Right atrium auricular region (tissue), 2 donors: ENCODE results near the gene CDHR5. TPM values are rescaled to one million over a fixed set of nuclear protein-coding genes. Genes with fewer than 3 reads are reported as not detected.

Experiments used
- DNase-seq: peaks from one replicate; pipeline ENCODE4 v3.0.0-alpha.2; 2019; ENCODE audit warnings: low spot score
- H3K27ac ChIP-seq, 2 donors: fragments of 200-600 bp; sonication (generic); 1 replicate in 1 of 2; 2 replicates in 1 of 2; pipeline ENCODE4 v1.5.1; 2016 to 2019
- H3K27me3 ChIP-seq, 2 donors: fragments of 200-600 bp; sonication (generic); one replicate each; pipeline versions ENCODE4 v1.5.1 to v1.6.0; 2017 to 2019
- H3K36me3 ChIP-seq: fragments of 200-600 bp; sonication (generic); one replicate; pipeline ENCODE4 v1.5.1; 2016
- H3K4me1 ChIP-seq, 2 donors: fragments of 200-600 bp; sonication (generic); one replicate each; pipeline versions ENCODE4 v1.5.1 to v1.6.0; 2017 to 2019
- H3K4me3 ChIP-seq, 2 donors: fragments of 200-600 bp; sonication (generic); 1 replicate in 1 of 2; 2 replicates in 1 of 2; pipeline ENCODE4 v1.5.1; 2017 to 2019; ENCODE audit warnings: mild to moderate bottlenecking in 1 of 2, moderate library complexity in 1 of 2
- H3K9me3 ChIP-seq, 2 donors: fragments of 200-600 bp; sonication (generic); one replicate each; pipeline ENCODE4 v1.5.1; 2019
- total RNA-seq, 2 donors: library from RNA; depleted of rRNA; stranded (reverse); fragments of >200 nt; gene quantifications; one replicate each; pipeline ENCODE4 v1.1.0, GENCODE V29; 2016
- TF ChIP-seq, protein P1 (sequence below), 2 donors: fragments of 200-600 bp; sonication (generic); IDR thresholded peaks; one replicate each; pipeline ENCODE4 v1.5.1; 2019; ENCODE audit warnings: antibody characterized with exemption in 2 of 2

Gene CDHR5
- total RNA-seq, 2 donors from 2014 or later, result not detected

GRCh38 chr11:578276-579035 lies 46.3 kb downstream of the CDHR5 start:
- Histone ChIP-seq H3K4me1 (peaks cover 0 to 65% of the 10 kb centered on the region in 2 donors), H3K4me3 (no peak overlapping the region), H3K27me3 (no peaks in the 10 kb centered on the region), H3K9me3 (no peaks in the 10 kb centered on the region), H3K27ac (no peak overlapping the region), H3K36me3 (peaks cover 19% of the 10 kb centered on the region)
- no peak for DNase-seq
- TF ChIP-seq, protein P1, sequence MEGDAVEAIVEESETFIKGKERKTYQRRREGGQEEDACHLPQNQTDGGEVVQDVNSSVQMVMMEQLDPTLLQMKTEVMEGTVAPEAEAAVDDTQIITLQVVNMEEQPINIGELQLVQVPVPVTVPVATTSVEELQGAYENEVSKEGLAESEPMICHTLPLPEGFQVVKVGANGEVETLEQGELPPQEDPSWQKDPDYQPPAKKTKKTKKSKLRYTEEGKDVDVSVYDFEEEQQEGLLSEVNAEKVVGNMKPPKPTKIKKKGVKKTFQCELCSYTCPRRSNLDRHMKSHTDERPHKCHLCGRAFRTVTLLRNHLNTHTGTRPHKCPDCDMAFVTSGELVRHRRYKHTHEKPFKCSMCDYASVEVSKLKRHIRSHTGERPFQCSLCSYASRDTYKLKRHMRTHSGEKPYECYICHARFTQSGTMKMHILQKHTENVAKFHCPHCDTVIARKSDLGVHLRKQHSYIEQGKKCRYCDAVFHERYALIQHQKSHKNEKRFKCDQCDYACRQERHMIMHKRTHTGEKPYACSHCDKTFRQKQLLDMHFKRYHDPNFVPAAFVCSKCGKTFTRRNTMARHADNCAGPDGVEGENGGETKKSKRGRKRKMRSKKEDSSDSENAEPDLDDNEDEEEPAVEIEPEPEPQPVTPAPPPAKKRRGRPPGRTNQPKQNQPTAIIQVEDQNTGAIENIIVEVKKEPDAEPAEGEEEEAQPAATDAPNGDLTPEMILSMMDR (IDR thresholded peaks at IDR 0.05), result no peak

DNA sequence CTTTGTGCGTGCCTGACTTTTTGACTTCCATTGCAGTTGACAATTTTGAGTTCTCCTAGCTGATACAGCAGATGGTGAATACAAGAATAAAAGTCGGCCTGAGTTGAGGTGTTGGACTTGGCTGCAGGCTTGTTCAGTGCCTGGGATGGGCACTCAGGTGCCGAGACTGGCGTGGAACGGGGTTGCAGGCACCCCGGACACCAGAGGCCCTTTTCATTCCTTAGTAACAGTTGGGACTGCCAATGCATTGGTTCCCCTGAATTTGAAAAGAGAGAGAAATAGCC lies 47.2 kb downstream of the CDHR5 start:
- H3K9me3 ChIP-seq, result no peaks in the 10 kb centered on the region
- peak overlapping the region; percentile 84 to 87 for H3K4me3 ChIP-seq
- H3K27ac ChIP-seq, result peak overlapping the region in 1 of 2 donors; percentile 89
- peaks cover 10% of the 10 kb centered on the region for H3K36me3 ChIP-seq
- peaks cover 0 to 65% of the 10 kb centered on the region in 2 donors for H3K4me1 ChIP-seq
- no peaks in the 10 kb centered on the region for H3K27me3 ChIP-seq
- TF ChIP-seq, protein P1 (IDR thresholded peaks at IDR 0.05), result no peak
- no peak for DNase-seq

DNA sequence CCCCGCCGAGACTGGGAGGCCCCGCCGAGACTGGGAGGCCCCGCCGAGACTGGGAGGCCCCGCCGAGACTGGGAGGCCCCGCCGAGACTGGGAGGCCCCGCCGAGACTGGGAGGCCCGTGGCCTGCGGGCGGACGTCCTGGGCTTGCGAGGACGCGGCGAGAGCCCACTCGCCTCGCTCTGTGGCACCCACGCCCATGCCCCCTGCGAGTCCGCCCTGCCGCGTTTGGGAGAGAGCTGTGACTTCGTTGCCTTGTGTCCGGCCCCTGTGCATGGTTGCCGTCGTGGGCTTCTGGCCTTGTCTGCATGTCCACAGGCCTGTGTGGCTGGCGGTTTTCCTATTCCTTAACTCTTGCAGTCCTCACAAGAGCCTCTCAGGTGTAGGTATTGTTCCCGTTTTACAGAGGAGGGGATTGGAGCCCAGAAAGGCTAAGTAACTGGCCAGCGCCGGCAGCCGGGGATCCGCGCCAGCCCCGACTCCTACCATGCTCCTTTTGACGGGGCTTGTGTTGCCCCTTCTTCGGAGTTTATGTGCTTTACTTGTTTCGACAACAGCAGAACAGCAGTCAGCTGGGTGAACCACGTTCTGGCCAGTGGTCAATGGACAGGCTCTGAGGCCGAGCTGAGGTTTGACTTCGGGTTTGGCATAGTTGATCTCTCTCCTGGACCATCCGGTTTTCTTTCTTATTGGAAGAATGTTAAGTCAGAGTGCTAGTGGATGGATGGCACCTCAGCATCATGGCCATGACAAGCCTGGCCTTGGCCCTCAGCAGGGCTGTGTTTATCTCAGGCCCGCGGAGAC lies 47.7 kb downstream of the CDHR5 start:
- no peaks in the 10 kb centered on the region for H3K9me3 ChIP-seq
- peak overlapping the region; percentile 30 to 89 for H3K27ac ChIP-seq
- peaks cover 0 to 65% of the 10 kb centered on the region in 2 donors for H3K4me1 ChIP-seq
- no peaks in the 10 kb centered on the region for H3K27me3 ChIP-seq
- peaks cover 5% of the 10 kb centered on the region for H3K36me3 ChIP-seq
- DNase-seq, result no peak
- H3K4me3 ChIP-seq, result peak overlapping the region; percentile 84 to 87
- TF ChIP-seq, protein P1 (IDR thresholded peaks at IDR 0.05), result no peak

- no peaks in the 10 kb centered on the region for H3K36me3 ChIP-seq
- peak within 1 kb of the TSS; percentile 84 to 87 for H3K4me3 ChIP-seq
- no peaks in the 10 kb centered on the region for H3K27me3 ChIP-seq
- TF ChIP-seq, protein P1 (IDR thresholded peaks at IDR 0.05), result no peak
- DNase-seq, result peak; percentile 94
- no peaks in the 10 kb centered on the region for H3K9me3 ChIP-seq
- peak within 1 kb of the TSS; percentile 89 to 96 for H3K27ac ChIP-seq
- peaks cover 0 to 57% of the 10 kb centered on the region in 2 donors for H3K4me1 ChIP-seq
These were observed 48.6 kb downstream of the CDHR5 start, which contains the start of gene PHRF1 for GRCh38 chr11:575996-576768. TSS of gene PHRF1 (plus strand) at chr11:576470. CDS start at chr11:581513, 5,043 bp downstream.

DNA sequence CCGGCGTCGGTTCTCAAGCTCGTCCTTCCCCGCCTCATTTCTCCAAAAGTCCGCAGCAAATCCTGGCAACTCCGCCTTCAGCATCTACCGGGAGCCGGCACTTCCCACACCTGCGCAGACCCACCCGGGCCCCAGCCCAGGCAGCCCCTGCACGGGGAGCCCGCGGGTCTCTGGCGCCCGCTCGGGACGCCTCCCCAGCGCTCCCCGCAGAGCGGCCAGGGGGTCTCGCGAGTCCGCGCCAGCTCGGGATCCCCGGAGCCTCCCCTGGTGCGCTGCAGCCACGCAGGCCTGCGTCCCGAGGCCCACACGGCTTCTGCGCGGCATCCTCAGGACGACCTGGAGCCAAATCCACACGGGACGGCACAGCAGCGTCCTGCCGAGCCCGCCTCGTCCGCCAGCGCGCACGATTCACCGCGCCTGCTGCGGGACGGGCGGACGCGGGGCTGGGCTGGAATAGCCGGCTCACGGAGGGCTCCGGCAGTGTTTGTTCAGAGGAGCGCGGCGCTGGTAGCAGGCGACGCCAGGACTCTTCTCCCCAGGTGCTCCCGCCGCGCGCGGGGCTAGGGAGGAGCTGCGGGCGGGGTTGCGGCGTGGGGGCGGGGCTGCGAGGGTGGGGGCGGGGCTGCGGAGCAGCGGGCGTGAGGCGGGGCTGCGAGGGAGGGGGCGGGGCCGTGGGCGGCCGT lies 49.3 kb downstream of the CDHR5 start:
- peak overlapping the region; percentile 55 to 68 for H3K4me3 ChIP-seq
- DNase-seq, result peak; percentile 62
- peak overlapping the region; percentile 61 to 67 for H3K27ac ChIP-seq
- no peaks in the 10 kb centered on the region for H3K36me3 ChIP-seq
- H3K4me1 ChIP-seq, result peaks cover 0 to 51% of the 10 kb centered on the region in 2 donors
- H3K27me3 ChIP-seq, result no peaks in the 10 kb centered on the region
- H3K9me3 ChIP-seq, result no peaks in the 10 kb centered on the region
- TF ChIP-seq, protein P1 (IDR thresholded peaks at IDR 0.05), result no peak
